HG03097 (cell line): ENCODE results near the gene CLEC7A.

Source experiments
- ATAC-seq: cut with Tn5 transposase; IDR thresholded peaks from one replicate; pipeline ENCODE4 v1.9.1; 2021; ENCODE audit not compliant: unreplicated experiment, low FRiP score

Gene CLEC7A

GRCh38 chr12:10142976-10143589 lies 13.1 kb upstream of the CLEC7A start:
- no peak for ATAC-seq

GRCh38 chr12:10140001-10140400 lies 10.0 kb upstream of the CLEC7A start:
- ATAC-seq = no peak

GRCh38 chr12:10136637-10137205 lies 6.7 kb upstream of the CLEC7A start:
- no peak for ATAC-seq

- no peak for ATAC-seq
Measured at GRCh38 chr12:10135126-10135525, 5.1 kb upstream of the CLEC7A start.

- ATAC-seq = no peak
Measured at GRCh38 chr12:10132850-10133370, 2.9 kb upstream of the CLEC7A start.

GRCh38 chr12:10131111-10131690 lies 1.2 kb upstream of the CLEC7A start:
- no peak for ATAC-seq

GRCh38 chr12:10128687-10129086 lies 1.3 kb downstream of the CLEC7A start:
- no peak for ATAC-seq

GRCh38 chr12:10126413-10126812 lies 3.6 kb downstream of the CLEC7A start:
- ATAC-seq = no peak

GRCh38 chr12:10122689-10123088 lies 7.3 kb downstream of the CLEC7A start:
- no peak for ATAC-seq

- ATAC-seq = no peak
Measured at GRCh38 chr12:10121278-10121677, 8.7 kb downstream of the CLEC7A start.

GRCh38 chr12:10119066-10119465 lies 10.9 kb downstream of the CLEC7A start:
- ATAC-seq = no peak

GRCh38 chr12:10115890-10116289 lies 14.1 kb downstream of the CLEC7A start:
- ATAC-seq = no peak

GRCh38 chr12:10115311-10115710 lies 14.7 kb downstream of the CLEC7A start:
- no peak for ATAC-seq

- ATAC-seq = no peak
Measured at GRCh38 chr12:10113920-10114319, 16.1 kb downstream of the CLEC7A start.

- no peak for ATAC-seq
Measured at GRCh38 chr12:10113075-10113474, 16.9 kb downstream of the CLEC7A start.

GRCh38 chr12:10111451-10111850 lies 18.5 kb downstream of the CLEC7A start:
- ATAC-seq = no peak

GRCh38 chr12:10110256-10110844 lies 19.6 kb downstream of the CLEC7A start:
- no peak for ATAC-seq

GRCh38 chr12:10102322-10102721 lies 27.7 kb downstream of the CLEC7A start:
- no peak for ATAC-seq

GRCh38 chr12:10101648-10102220 lies 28.3 kb downstream of the CLEC7A start:
- ATAC-seq = no peak

GRCh38 chr12:10101042-10101579 lies 28.9 kb downstream of the CLEC7A start:
- ATAC-seq = no peak

GRCh38 chr12:10098791-10099190 lies 31.2 kb downstream of the CLEC7A start, which contains the start of gene CLEC1A:
CLEC1A (minus strand) TSS chr12:10098985; CDS start chr12:10098922, 63 bp downstream.
- no peak for ATAC-seq
